ENCODE data around the gene DNAH1.

DNAH1 gene

GRCh38 chr3:52352566-52352965, 36.4 kb downstream of the DNAH1 start:
- no peak for DNase-seq
- Histone ChIP-seq H3K27ac (no peak overlapping the region), H3K9me3 (no peaks in the 10 kb centered on the region), H3K4me3 (no peak overlapping the region), H3K4me1 (peaks cover 0 to 5% (median 2%) of the 10 kb centered on the region in 4 donors), H3K27me3 (no peaks in the 10 kb centered on the region), H3K36me3 (peaks cover 0 to 87% (median 45%) of the 10 kb centered on the region in 3 donors)
- intact Hi-C loops (cut with DNase I; ENCODE audit: low total_unique reads): no loop called here
- TF ChIP-seq CTCF (IDR thresholded peaks at IDR 0.05): no peak

- no peaks in the 10 kb centered on the region for H3K27me3 ChIP-seq
- peaks cover 0 to 95% (median 45%) of the 10 kb centered on the region in 3 donors for H3K36me3 ChIP-seq
- TF ChIP-seq CTCF (IDR thresholded peaks at IDR 0.05): no peak
- no peaks in the 10 kb centered on the region for H3K9me3 ChIP-seq
- no peaks in the 10 kb centered on the region for H3K4me1 ChIP-seq
- H3K27ac ChIP-seq: no peak overlapping the region
- no peak for DNase-seq
- no peak overlapping the region for H3K4me3 ChIP-seq
- intact Hi-C loops (cut with DNase I; ENCODE audit: low total_unique reads): no loop called here
Observed at GRCh38 chr3:52353291-52353855, 37.3 kb downstream of the DNAH1 start.

- Histone ChIP-seq H3K9me3 (no peaks in the 10 kb centered on the region), H3K4me3 (no peak overlapping the region), H3K4me1 (no peaks in the 10 kb centered on the region), H3K27me3 (no peaks in the 10 kb centered on the region), H3K27ac (no peak overlapping the region), H3K36me3 (peaks cover 0 to 97% (median 49%) of the 10 kb centered on the region in 3 donors)
- intact Hi-C loops (cut with DNase I; ENCODE audit: low total_unique reads): no loop called here
- TF ChIP-seq CTCF (IDR thresholded peaks at IDR 0.05): no peak
- DNase-seq: no peak
Observed at GRCh38 chr3:52354676-52355075, 38.6 kb downstream of the DNAH1 start.

GRCh38 chr3:52355526-52355925, 39.4 kb downstream of the DNAH1 start:
- DNase-seq: no peak
- H3K9me3 ChIP-seq: no peaks in the 10 kb centered on the region
- no peak for TF ChIP-seq CTCF (IDR thresholded peaks at IDR 0.05)
- H3K4me3 ChIP-seq: no peak overlapping the region
- H3K36me3 ChIP-seq: peaks cover 0 to 97% (median 52%) of the 10 kb centered on the region in 3 donors
- H3K27me3 ChIP-seq: no peaks in the 10 kb centered on the region
- intact Hi-C loops (cut with DNase I; ENCODE audit: low total_unique reads): no loop called here
- no peak overlapping the region for H3K27ac ChIP-seq
- no peaks in the 10 kb centered on the region for H3K4me1 ChIP-seq

GRCh38 chr3:52356126-52356525, 40.0 kb downstream of the DNAH1 start:
- no peak for TF ChIP-seq CTCF (IDR thresholded peaks at IDR 0.05)
- Histone ChIP-seq H3K27ac (no peak overlapping the region), H3K4me1 (no peaks in the 10 kb centered on the region), H3K36me3 (peaks cover 2 to 97% (median 58%) of the 10 kb centered on the region in 3 donors), H3K27me3 (no peaks in the 10 kb centered on the region), H3K4me3 (no peak overlapping the region), H3K9me3 (no peaks in the 10 kb centered on the region)
- intact Hi-C loops (cut with DNase I; ENCODE audit: low total_unique reads): no loop called here
- DNase-seq: no peak
